ENCODE measurements around the gene DIAPH1. TPM values are rescaled to one million over a fixed set of nuclear protein-coding genes. Genes with fewer than 3 reads are reported as not detected.

Gene DIAPH1
- 16.1 and 41.4 TPM in 2 replicates for total RNA-seq

DNA sequence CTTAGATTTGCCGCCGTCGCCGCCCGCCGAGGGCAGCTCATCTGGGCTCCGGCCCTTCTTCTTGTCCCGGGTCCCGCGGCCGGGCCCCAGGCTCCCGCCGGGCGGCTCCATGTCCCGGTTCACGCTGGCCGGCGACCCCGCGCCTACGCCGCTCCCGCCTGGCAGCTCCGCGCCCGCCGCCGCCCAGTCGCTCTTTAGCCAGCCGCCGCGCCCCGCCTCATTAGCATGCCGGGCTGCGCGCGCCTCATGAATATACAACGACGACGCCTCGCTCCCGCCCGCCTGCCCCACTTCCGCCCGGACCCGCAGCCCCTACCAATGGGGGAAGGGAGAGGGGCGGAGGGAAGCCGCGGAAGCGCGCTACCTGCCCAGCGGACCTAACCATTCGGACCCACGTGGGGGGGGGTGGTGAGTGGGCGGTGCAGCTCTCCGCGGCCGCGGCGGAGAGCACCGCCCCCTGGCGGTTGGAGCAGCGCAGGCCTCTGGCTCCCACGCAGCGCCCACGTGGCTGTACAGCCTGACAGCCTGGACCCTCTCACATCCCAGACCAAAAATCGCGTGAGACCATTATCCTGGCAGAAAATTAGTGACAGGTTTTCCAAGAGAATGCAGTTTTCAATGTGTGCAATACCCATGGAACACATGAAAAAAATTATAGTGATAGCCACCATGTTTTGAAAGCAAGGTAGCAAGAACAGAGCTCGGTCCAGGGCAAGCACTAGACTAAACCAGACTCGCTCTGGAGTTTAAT lies at the start of gene DIAPH1:
Gene DIAPH1, minus strand, starts transcription at position 197 of the 751 bp plus-strand sequence. Its CDS starts 86 bp downstream, at position 111.

GRCh38 chr5:141650851-141651727 lies 32.3 kb upstream of the DIAPH1 start, which contains the start of gene FCHSD1:
FCHSD1 (minus strand) TSS chr5:141651418; CDS start chr5:141651368, 50 bp downstream.

DNA sequence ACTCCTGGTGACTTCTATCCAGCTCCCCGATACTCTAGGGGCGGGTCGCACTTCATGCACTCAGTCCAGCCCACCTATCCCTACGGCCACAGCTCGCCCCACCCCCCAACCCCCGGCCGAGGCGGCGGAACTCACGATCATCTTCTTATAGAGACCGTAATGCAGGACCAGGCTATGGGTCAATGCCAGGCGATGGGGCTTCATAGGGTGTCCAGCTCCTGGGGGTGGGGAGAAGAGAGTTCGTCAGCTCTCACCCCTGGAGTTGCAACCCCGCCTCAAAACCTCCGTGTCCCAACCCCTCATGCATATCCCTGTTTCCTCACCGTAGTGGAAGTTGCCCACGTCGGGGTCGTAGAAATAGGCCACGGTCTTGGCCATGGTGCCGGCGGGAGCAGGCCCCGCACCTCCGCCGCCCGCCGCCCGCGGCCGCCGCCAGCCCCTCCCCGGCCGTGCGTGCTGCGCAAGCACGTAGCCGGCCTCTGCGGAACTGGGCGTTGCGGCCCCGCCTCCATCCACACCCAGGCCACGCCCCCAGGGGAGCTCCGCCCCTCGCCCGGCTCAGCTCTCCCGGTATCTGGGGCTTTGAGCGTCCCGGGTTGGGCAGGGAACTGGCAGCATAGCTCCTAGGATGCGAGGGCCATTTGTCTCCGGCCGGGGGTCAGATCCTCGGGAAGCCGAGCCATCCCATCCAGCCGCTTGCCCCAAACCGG lies 17.8 kb upstream of the DIAPH1 start, which contains the start of the genes HDAC3 and RELL2:
Gene HDAC3, minus strand, starts transcription at position 437 of the 710 bp plus-strand sequence. Its CDS starts 59 bp downstream, at position 378.
Gene RELL2, plus strand, starts transcription at position 585 of the 710 bp plus-strand sequence. CDS start 1,229 bp downstream, outside the sequence.

GRCh38 chr5:141488591-141489561 lies 129.9 kb downstream of the DIAPH1 start, which contains the start of gene PCDHGC5:
PCDHGC5 (plus strand) TSS chr5:141489081; CDS start chr5:141489241, 160 bp downstream.

GRCh38 chr5:141484641-141485311 lies 134.0 kb downstream of the DIAPH1 start, which contains the start of gene PCDHGC4:
PCDHGC4 (plus strand) TSS chr5:141485030; CDS start chr5:141485174, 144 bp downstream.

GRCh38 chr5:141475625-141476131 lies 143.1 kb downstream of the DIAPH1 start, which contains the start of gene PCDHGC3:
PCDHGC3 (plus strand) TSS chr5:141475966; CDS start chr5:141476117, 151 bp downstream.

Other genes starting within 250 kb of the DIAPH1 start
- gene PCDHGB3, start 248.8 kb downstream of the DIAPH1 start, total RNA-seq = 1.9 and 4.5 TPM in 2 replicates
- 1.5 and 3.1 TPM in 2 replicates for gene PCDHGA6, start 245.1 kb downstream of the DIAPH1 start, total RNA-seq
- gene PCDHGA7, start 236.3 kb downstream of the DIAPH1 start, total RNA-seq = 1.5 and 3.7 TPM in 2 replicates
- 9.6 and 22.0 TPM in 2 replicates for gene PCDHGB4, start 231.3 kb downstream of the DIAPH1 start, total RNA-seq
- 1.3 and 2.8 TPM in 2 replicates for gene PCDHGA8, start 226.4 kb downstream of the DIAPH1 start, total RNA-seq
- gene PCDHGB5, start 221.1 kb downstream of the DIAPH1 start, total RNA-seq = 17.8 and 21.4 TPM in 2 replicates
- 2.1 and 3.1 TPM in 2 replicates for gene PCDHGA9, start 216.2 kb downstream of the DIAPH1 start, total RNA-seq
- gene PCDHGB6, start 211.0 kb downstream of the DIAPH1 start, total RNA-seq = 0.96 and 2.5 TPM in 2 replicates
- gene PCDHGA10, start 206.0 kb downstream of the DIAPH1 start, total RNA-seq = 1.2 and 3.4 TPM in 2 replicates
- gene PCDHGB7, start 201.3 kb downstream of the DIAPH1 start, total RNA-seq = 1.9 and 4.5 TPM in 2 replicates
- 3.1 and 4.5 TPM in 2 replicates for gene PCDHGA11, start 197.9 kb downstream of the DIAPH1 start, total RNA-seq
- 6.7 and 14.7 TPM in 2 replicates for gene PCDHGA12, start 188.5 kb downstream of the DIAPH1 start, total RNA-seq
- 24.7 and 31.0 TPM in 2 replicates for gene PCDHGC3, start 143.0 kb downstream of the DIAPH1 start, total RNA-seq
- gene PCDHGC4, start 134.0 kb downstream of the DIAPH1 start, total RNA-seq = 0.77 and 1.1 TPM in 2 replicates
- 1.7 and 2.0 TPM in 2 replicates for gene PCDHGC5, start 129.9 kb downstream of the DIAPH1 start, total RNA-seq
- gene HDAC3, start 17.8 kb upstream of the DIAPH1 start, total RNA-seq = 43.1 and 49.1 TPM in 2 replicates
- gene RELL2, start 18.0 kb upstream of the DIAPH1 start, total RNA-seq = 2.7 and 3.7 TPM in 2 replicates
- gene FCHSD1, start 32.4 kb upstream of the DIAPH1 start, total RNA-seq = 18.6 and 40.3 TPM in 2 replicates
- 6.5 and 8.8 TPM in 2 replicates for gene ARAP3, start 63.2 kb upstream of the DIAPH1 start, total RNA-seq

Data from regular cardiac myocyte (primary cell).